Kidney (tissue), 14 donors: ENCODE results near the gene PRKD1. TPM values are rescaled to one million over a fixed set of nuclear protein-coding genes. Genes with fewer than 3 reads are reported as not detected.

Source experiments
- DNase-seq, 5 donors: peaks; one replicate each; pipeline ENCODE4 v3.0.0-alpha.2; 2013 to 2020
- FAIRE-seq: peaks from 2 replicates; lab custom pipeline; 2012; peaks lifted over from hg19 to GRCh38; lab: Jason Lieb, UNC
- H3K27ac ChIP-seq, 2 donors: one replicate each; pipeline ENCODE4 v1.7.0; 2013; ENCODE audit warnings: low read depth in 2 of 2, low read length in 2 of 2, inconsistent platforms in 1 of 2
- H3K27me3 ChIP-seq: one replicate; pipeline ENCODE4 v1.7.1; 2013; ENCODE audit warnings: low read length, inconsistent platforms; ENCODE audit not compliant: control insufficient read depth, insufficient read depth
- H3K36me3 ChIP-seq, 3 donors: one replicate each; pipeline versions ENCODE4 v1.7.0 to v1.7.1; 2013; ENCODE audit warnings: low read length in 3 of 3, control low read depth in 1 of 3, inconsistent platforms in 1 of 3; ENCODE audit not compliant: insufficient read depth in 3 of 3, control insufficient read depth in 2 of 3
- H3K4me1 ChIP-seq, 3 donors: one replicate each; pipeline versions ENCODE4 v1.7.0 to v1.7.1; 2013; ENCODE audit warnings: low read length in 3 of 3, inconsistent platforms in 1 of 3, low read depth in 1 of 3; ENCODE audit not compliant: control insufficient read depth in 2 of 3, insufficient read depth in 2 of 3
- H3K4me3 ChIP-seq, 3 donors: one replicate each; pipeline versions ENCODE4 v1.7.0 to v1.8.1; 2013; ENCODE audit warnings: low read length in 3 of 3, control low read depth in 1 of 3, inconsistent platforms in 1 of 3
- H3K9ac ChIP-seq, 3 donors: one replicate each; pipeline versions ENCODE4 v1.7.0 to v1.7.1; 2013; ENCODE audit warnings: low read length in 3 of 3, control low read depth in 1 of 3, inconsistent platforms in 1 of 3
- H3K9me3 ChIP-seq, 3 donors: one replicate each; pipeline versions ENCODE4 v1.7.0 to v1.7.1; 2013; ENCODE audit warnings: low read length in 3 of 3, control low read depth in 1 of 3, inconsistent platforms in 1 of 3; ENCODE audit not compliant: control insufficient read depth in 2 of 3, insufficient read depth in 1 of 3
- CTCF ChIP-seq: IDR thresholded peaks from 3 replicates; pipeline ENCODE4 v1.5.1; 2012; ENCODE audit warnings: mild to moderate bottlenecking, moderate library complexity, borderline replicate concordance; ENCODE audit not compliant: insufficient read depth; ENCODE audit errors: extremely low read depth
- intact Hi-C: fragments of 100-400 bp; cut with DNase I; formaldehyde crosslinking; loops from one replicate; pipeline ENCODE4 v1.11.1; 2022
- polyA plus RNA-seq: library from polyadenylated mRNA; stranded (reverse); fragments of 350-450 nt; fragmentation: Illumina TruSeq; extraction: RNeasy Lipid Tissue Mini Kit (QIAGEN cat#74804); gene quantifications from one replicate; pipeline ENCODE4 v1.2.3, GENCODE V29; 2014; ENCODE audit warnings: low read depth, low replicate concordance; ENCODE audit not compliant: insufficient read depth
- total RNA-seq: library from RNA; stranded (reverse); fragmentation: NEBNext Ultra II Directional; extraction: Animal tissue kit (Norgen Biotek cat#: 25700); gene quantifications from one replicate; pipeline ENCODE4 v1.2.1, GENCODE V29; 2021
- donor health status: control.
- donor health status: control.
- donor health status: control.
- donor health status: control.
- donor health status: control.
- donor health status: DM: yes; HTN: yes; CAD: no.
- donor health status: Normal renal cell carcinoma (clear cell type).

PRKD1 gene
- total and polyA plus RNA-seq, 2 donors from 2014 or later: 14.0 to 45.1 TPM

DNA sequence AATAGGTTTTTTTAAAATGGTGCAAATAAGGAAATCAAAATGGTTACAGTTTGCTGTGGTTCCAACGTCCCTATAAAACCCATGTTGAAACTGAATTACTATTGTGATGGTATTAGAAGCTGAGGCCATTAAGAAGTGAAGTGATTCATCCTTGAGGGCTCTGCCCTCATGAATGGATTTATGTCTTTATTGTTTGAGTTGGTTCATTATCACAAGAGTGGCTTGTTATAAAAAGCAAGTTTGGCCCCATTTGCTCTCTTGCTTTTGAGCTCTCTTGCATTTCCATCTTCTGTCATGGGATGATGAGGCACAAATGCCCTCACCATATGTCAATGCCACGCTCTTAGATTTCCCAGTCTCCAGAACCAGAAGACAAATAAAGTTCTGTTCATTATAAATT, 62.3 kb downstream of the PRKD1 start:
- FAIRE-seq (no peak), DNase-seq (no peak)
- intact Hi-C loops: no loop called here
- no peak for TF ChIP-seq CTCF
- Histone ChIP-seq H3K9ac (no peak overlapping the region), H3K9me3 (no peaks in the 10 kb centered on the region), H3K4me1 (no peaks in the 10 kb centered on the region), H3K27me3 (no peaks in the 10 kb centered on the region), H3K27ac (no peak overlapping the region), H3K36me3 (no peaks in the 10 kb centered on the region), H3K4me3 (no peak overlapping the region)

DNA sequence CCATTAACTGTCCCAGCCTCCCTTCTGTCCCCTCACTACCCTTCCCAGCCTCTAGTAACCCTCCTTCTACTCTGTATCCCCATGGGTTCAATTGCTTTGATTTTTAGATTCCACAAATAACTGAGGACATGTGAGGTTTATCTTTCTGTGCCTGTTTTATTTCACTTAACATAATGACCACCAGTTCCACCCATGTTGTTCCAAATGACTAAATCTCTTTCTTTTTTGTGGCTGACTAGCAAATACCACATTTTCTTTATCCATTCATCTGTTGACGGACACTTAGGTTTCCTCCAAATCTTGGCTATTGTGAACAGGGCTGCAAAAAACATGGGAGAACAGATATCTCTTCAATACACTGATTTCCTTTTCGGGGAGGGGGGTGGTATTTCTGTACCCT, 65.7 kb downstream of the PRKD1 start:
- no peak for TF ChIP-seq CTCF
- no peaks in the 10 kb centered on the region for H3K36me3 ChIP-seq
- no peak for FAIRE-seq
- no peaks in the 10 kb centered on the region for H3K4me1 ChIP-seq
- H3K4me3 ChIP-seq: no peak overlapping the region
- no peak overlapping the region for H3K27ac ChIP-seq
- intact Hi-C loops: no loop called here
- no peaks in the 10 kb centered on the region for H3K9me3 ChIP-seq
- H3K27me3 ChIP-seq: no peaks in the 10 kb centered on the region
- no peak overlapping the region for H3K9ac ChIP-seq
- no peak for DNase-seq

- H3K4me1 ChIP-seq: no peaks in the 10 kb centered on the region
- H3K27me3 ChIP-seq: no peaks in the 10 kb centered on the region
- no peak for FAIRE-seq
- H3K36me3 ChIP-seq: no peaks in the 10 kb centered on the region
- intact Hi-C loops: no loop called here
- H3K9ac ChIP-seq: no peak overlapping the region
- no peak overlapping the region for H3K27ac ChIP-seq
- no peak for TF ChIP-seq CTCF
- DNase-seq: no peak
- H3K4me3 ChIP-seq: no peak overlapping the region
- no peaks in the 10 kb centered on the region for H3K9me3 ChIP-seq
Measured at GRCh38 chr14:29858299-29858698, 69.3 kb downstream of the PRKD1 start.

DNA sequence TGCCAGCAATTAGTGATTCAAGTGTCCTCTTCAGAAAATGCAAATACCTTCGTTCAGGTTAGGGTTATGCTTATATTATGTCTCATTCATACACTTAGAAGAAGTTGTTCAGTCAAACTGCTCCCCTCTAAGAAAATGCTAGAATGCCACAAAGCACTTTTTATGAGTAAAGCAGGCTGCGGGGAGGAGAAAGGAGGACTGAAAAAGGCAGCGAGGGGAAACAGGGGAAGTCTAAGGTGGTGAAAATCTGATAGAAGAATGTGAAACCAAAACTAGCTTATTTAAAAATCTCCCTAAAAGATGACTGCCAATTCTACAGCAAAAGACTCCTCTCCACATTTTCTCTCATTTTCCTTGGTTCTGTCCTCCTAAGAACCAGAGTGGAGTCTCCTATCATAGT, 70.1 kb downstream of the PRKD1 start:
- Histone ChIP-seq H3K9ac (no peak overlapping the region), H3K36me3 (no peaks in the 10 kb centered on the region), H3K9me3 (no peaks in the 10 kb centered on the region), H3K27ac (no peak overlapping the region), H3K27me3 (no peaks in the 10 kb centered on the region), H3K4me3 (no peak overlapping the region), H3K4me1 (no peaks in the 10 kb centered on the region)
- FAIRE-seq (no peak), DNase-seq (no peak)
- TF ChIP-seq CTCF: no peak
- intact Hi-C loops: no loop called here
